ENCODE results near the gene PFKFB3. TPM values are rescaled to one million over a fixed set of nuclear protein-coding genes. Genes with fewer than 3 reads are reported as not detected.

PFKFB3 gene
- total RNA-seq, 1 donor from 2014 or later = 28.8 TPM

- Histone ChIP-seq H3K27me3 (peaks cover 56% of the 10 kb centered on the region), H4K20me1 (ENCODE audit: low read depth) (peaks cover 22% of the 10 kb centered on the region), H3K79me2 (ENCODE audit: low read depth) (no peaks in the 10 kb centered on the region)
Measured at GRCh38 chr10:6198171-6198570, 4.6 kb upstream of the PFKFB3 start.

GRCh38 chr10:6199131-6199733 is 3.5 kb upstream of the PFKFB3 start:
- H3K4me3 Mint-ChIP-seq = no peak overlapping the region
- H3K27me3 Mint-ChIP-seq (ENCODE audit: insufficient read depth, low read depth) = peaks cover 12% of the 10 kb centered on the region
- H3K4me1 Mint-ChIP-seq = peaks cover 10% of the 10 kb centered on the region
- peaks cover 9% of the 10 kb centered on the region for H3K79me2 ChIP-seq (ENCODE audit: low read depth)
- H3K36me3 ChIP-seq = no peaks in the 10 kb centered on the region
- H2AFZ ChIP-seq (replicated peaks) = no peak overlapping the region
- no peak overlapping the region for H3K4me2 ChIP-seq
- no peaks in the 10 kb centered on the region for H3K36me3 Mint-ChIP-seq
- H3K9me3 ChIP-seq (ENCODE audit: low read depth) = no peaks in the 10 kb centered on the region
- H3F3A ChIP-seq (ENCODE audit: low read depth) = peaks cover 21% of the 10 kb centered on the region
- no peak overlapping the region for H3K27ac Mint-ChIP-seq
- peaks cover 25% of the 10 kb centered on the region for H4K20me1 ChIP-seq (ENCODE audit: low read depth)
- TF ChIP-seq EZH2phosphoT487 (IDR thresholded peaks at IDR 0.05) (no peak), CTCF (IDR thresholded peaks at IDR 0.05) (no peak), EZH2 (IDR thresholded peaks at IDR 0.05) (no peak)
- no peak overlapping the region for H3K9ac ChIP-seq
- no peak for DNase-seq (ENCODE audit: low spot score)
- H3K4me1 ChIP-seq = peaks cover 16% of the 10 kb centered on the region
- no peaks in the 10 kb centered on the region for H3K9me3 Mint-ChIP-seq
- H3K27me3 ChIP-seq = peaks cover 56% of the 10 kb centered on the region
- H3K27ac ChIP-seq = no peak overlapping the region
- no peak overlapping the region for H3K4me3 ChIP-seq

More at GRCh38 chr10:6198171-6198570, 4.6 kb upstream of the PFKFB3 start:
- no peak overlapping the region for H3K4me2 ChIP-seq
- H3K9ac ChIP-seq = no peak overlapping the region
- Mint-ChIP-seq H3K4me1 (peaks cover 15% of the 10 kb centered on the region), H3K36me3 (no peaks in the 10 kb centered on the region), H3K27ac (no peak overlapping the region), H3K27me3 (ENCODE audit: insufficient read depth, low read depth) (peaks cover 14% of the 10 kb centered on the region), H3K4me3 (no peak overlapping the region), H3K9me3 (no peaks in the 10 kb centered on the region)
- no peaks in the 10 kb centered on the region for H3K9me3 ChIP-seq (ENCODE audit: low read depth)
- H3K27ac ChIP-seq = no peak overlapping the region
- DNase-seq (ENCODE audit: low spot score) = no peak
- H3K36me3 ChIP-seq = no peaks in the 10 kb centered on the region
- H3F3A ChIP-seq (ENCODE audit: low read depth) = peaks cover 13% of the 10 kb centered on the region
- H3K4me3 ChIP-seq = no peak overlapping the region
- no peak for TF ChIP-seq CTCF (IDR thresholded peaks at IDR 0.05)
- no peak for TF ChIP-seq EZH2phosphoT487 (IDR thresholded peaks at IDR 0.05)
- TF ChIP-seq EZH2 (IDR thresholded peaks at IDR 0.05) = no peak
- no peak overlapping the region for H2AFZ ChIP-seq (replicated peaks)
- peaks cover 16% of the 10 kb centered on the region for H3K4me1 ChIP-seq

- no peak overlapping the region for H3K9ac ChIP-seq
- peaks cover 11% of the 10 kb centered on the region for H3K27me3 Mint-ChIP-seq (ENCODE audit: insufficient read depth, low read depth)
Measured at GRCh38 chr10:6200440-6200733, 2.3 kb upstream of the PFKFB3 start.

DNA sequence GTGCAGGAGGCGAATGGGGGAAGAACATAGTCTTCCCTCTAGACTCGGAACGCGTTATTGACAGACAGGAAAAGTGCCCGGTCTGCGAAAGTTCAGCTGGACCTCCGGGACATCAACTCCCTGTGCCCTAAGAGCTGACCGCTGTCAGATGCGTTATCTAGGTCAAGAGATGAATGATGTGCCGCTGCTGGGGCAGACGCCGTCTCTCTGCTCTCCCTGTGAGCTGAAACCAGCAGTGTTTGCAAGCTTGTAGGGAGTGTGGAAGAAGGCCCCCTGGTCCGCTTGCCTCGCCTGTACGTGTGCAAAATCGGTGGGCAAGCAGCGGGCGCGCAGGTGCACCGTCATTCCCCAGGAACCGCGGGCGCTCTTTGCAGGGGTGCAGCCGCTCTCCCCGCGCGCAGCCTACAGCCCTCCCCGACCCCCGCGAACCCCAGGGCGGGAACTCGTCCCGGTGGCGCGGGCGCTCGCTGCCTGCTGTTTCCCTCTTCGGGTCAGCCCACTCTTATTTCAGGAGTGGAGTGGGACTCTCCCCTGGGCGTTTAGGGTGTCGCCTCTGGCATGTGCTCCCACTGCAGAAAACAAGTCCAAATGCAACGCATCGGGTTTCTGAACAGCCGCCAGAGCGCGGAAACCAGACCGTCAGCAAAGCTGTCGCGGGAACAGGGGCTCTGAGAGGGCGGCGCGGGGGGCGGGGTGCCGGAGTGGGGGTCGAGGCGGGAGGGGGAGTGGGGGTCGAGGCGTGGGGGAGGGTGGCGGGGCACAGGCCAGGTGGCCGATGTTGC is 1.8 kb upstream of the PFKFB3 start:
- peak; percentile 68 for DNase-seq (ENCODE audit: low spot score)
- Histone ChIP-seq H3K4me1 (peaks cover 23% of the 10 kb centered on the region), H3K4me2 (peak overlapping the region; percentile 93), H4K20me1 (ENCODE audit: low read depth) (peaks cover 33% of the 10 kb centered on the region), H3K9me3 (ENCODE audit: low read depth) (no peaks in the 10 kb centered on the region), H3K4me3 (peak overlapping the region; percentile 75), H3K9ac (no peak overlapping the region), H3K36me3 (no peaks in the 10 kb centered on the region), H2AFZ (replicated peaks) (no peak overlapping the region), H3K79me2 (ENCODE audit: low read depth) (peaks cover 25% of the 10 kb centered on the region), H3K27me3 (peaks cover 56% of the 10 kb centered on the region), H3F3A (ENCODE audit: low read depth) (peaks cover 34% of the 10 kb centered on the region), H3K27ac (no peak overlapping the region)
- peaks cover 20% of the 10 kb centered on the region for H3K4me1 Mint-ChIP-seq
- no peak overlapping the region for H3K27ac Mint-ChIP-seq
- H3K9me3 Mint-ChIP-seq = peaks cover 3% of the 10 kb centered on the region
- peaks cover 2% of the 10 kb centered on the region for H3K36me3 Mint-ChIP-seq
- peaks cover 11% of the 10 kb centered on the region for H3K27me3 Mint-ChIP-seq (ENCODE audit: insufficient read depth, low read depth)
- H3K4me3 Mint-ChIP-seq = peak overlapping the region; percentile 76
- peak; percentile 68 for TF ChIP-seq EZH2phosphoT487 (IDR thresholded peaks at IDR 0.05)
- TF ChIP-seq CTCF (IDR thresholded peaks at IDR 0.05) = no peak
- peak; percentile 49 for TF ChIP-seq EZH2 (IDR thresholded peaks at IDR 0.05)

More at GRCh38 chr10:6200440-6200733, 2.3 kb upstream of the PFKFB3 start:
- H4K20me1 ChIP-seq (ENCODE audit: low read depth) = peaks cover 29% of the 10 kb centered on the region
- Mint-ChIP-seq H3K4me3 (peak overlapping the region; percentile 76), H3K4me1 (peaks cover 18% of the 10 kb centered on the region), H3K27ac (no peak overlapping the region), H3K36me3 (peaks cover 2% of the 10 kb centered on the region), H3K9me3 (peaks cover 3% of the 10 kb centered on the region)
- H3K4me3 ChIP-seq = peak overlapping the region; percentile 75
- no peaks in the 10 kb centered on the region for H3K36me3 ChIP-seq
- H3K9me3 ChIP-seq (ENCODE audit: low read depth) = no peaks in the 10 kb centered on the region
- H3F3A ChIP-seq (ENCODE audit: low read depth) = peaks cover 33% of the 10 kb centered on the region
- peaks cover 56% of the 10 kb centered on the region for H3K27me3 ChIP-seq
- TF ChIP-seq EZH2 (IDR thresholded peaks at IDR 0.05) = no peak
- H3K79me2 ChIP-seq (ENCODE audit: low read depth) = peaks cover 20% of the 10 kb centered on the region
- no peak for DNase-seq (ENCODE audit: low spot score)
- no peak overlapping the region for H3K27ac ChIP-seq
- H2AFZ ChIP-seq (replicated peaks) = no peak overlapping the region
- peaks cover 19% of the 10 kb centered on the region for H3K4me1 ChIP-seq
- peak overlapping the region; percentile 93 for H3K4me2 ChIP-seq

Measured in neural progenitor cell (in vitro differentiated cells).